SHP77 (cell line): ENCODE data around the gene CCDC171.
"Not testable (repeated sequence)": the region's sequence is repeated elsewhere in the genome, so short reads cannot be mapped to it uniquely, and the experiment has no call there.

Experiments used
- DNase-seq, 2 experiments: peaks; one replicate each; lab custom pipeline; 2025; lab: John Stamatoyannopoulos, UW

Gene CCDC171

GRCh38 chr9:15570769-15571168 lies 17.9 kb downstream of the CCDC171 start:
- no peak for DNase-seq

GRCh38 chr9:15572200-15572770 lies 19.4 kb downstream of the CCDC171 start:
- DNase-seq = no peak

GRCh38 chr9:15576350-15577050 lies 23.7 kb downstream of the CCDC171 start:
- no peak for DNase-seq

GRCh38 chr9:15578714-15579113 lies 25.9 kb downstream of the CCDC171 start:
- DNase-seq = no peak

GRCh38 chr9:15584379-15584778 lies 31.5 kb downstream of the CCDC171 start:
- DNase-seq = no peak

- no peak for DNase-seq
Measured at GRCh38 chr9:15592317-15592716, 39.5 kb downstream of the CCDC171 start.

- not testable (repeated sequence) for DNase-seq
Measured at GRCh38 chr9:15592940-15593339, 40.1 kb downstream of the CCDC171 start.

- DNase-seq = not testable (repeated sequence)
Measured at GRCh38 chr9:15600666-15601330, 48.0 kb downstream of the CCDC171 start.

- peak in 1 of 2 experiments; percentile 10 for DNase-seq
Measured at GRCh38 chr9:15606643-15607472, 54.0 kb downstream of the CCDC171 start.

GRCh38 chr9:15612962-15613361 lies 60.1 kb downstream of the CCDC171 start:
- DNase-seq = no peak

- no peak for DNase-seq
Measured at GRCh38 chr9:15617782-15618181, 64.9 kb downstream of the CCDC171 start.

GRCh38 chr9:15618540-15619331 lies 65.9 kb downstream of the CCDC171 start:
- DNase-seq = no peak

- DNase-seq = no peak
Measured at GRCh38 chr9:15622318-15622971, 69.6 kb downstream of the CCDC171 start.

GRCh38 chr9:15635752-15636151 lies 82.9 kb downstream of the CCDC171 start:
- DNase-seq = no peak

- no peak for DNase-seq
Measured at GRCh38 chr9:15640121-15640520, 87.3 kb downstream of the CCDC171 start.

- DNase-seq = no peak
Measured at GRCh38 chr9:15641291-15641690, 88.4 kb downstream of the CCDC171 start.

- peak; percentile 5 to 36 for DNase-seq
Measured at GRCh38 chr9:15642369-15642962, 89.6 kb downstream of the CCDC171 start.

- DNase-seq = no peak
Measured at GRCh38 chr9:15670246-15670645, 117.4 kb downstream of the CCDC171 start.

GRCh38 chr9:15670894-15671293 lies 118.1 kb downstream of the CCDC171 start:
- DNase-seq = no peak

- no peak for DNase-seq
Measured at GRCh38 chr9:15693701-15694100, 140.9 kb downstream of the CCDC171 start.

GRCh38 chr9:15696979-15697378 lies 144.1 kb downstream of the CCDC171 start:
- no peak for DNase-seq
